ENCODE results near the gene NOTO.

DNA sequence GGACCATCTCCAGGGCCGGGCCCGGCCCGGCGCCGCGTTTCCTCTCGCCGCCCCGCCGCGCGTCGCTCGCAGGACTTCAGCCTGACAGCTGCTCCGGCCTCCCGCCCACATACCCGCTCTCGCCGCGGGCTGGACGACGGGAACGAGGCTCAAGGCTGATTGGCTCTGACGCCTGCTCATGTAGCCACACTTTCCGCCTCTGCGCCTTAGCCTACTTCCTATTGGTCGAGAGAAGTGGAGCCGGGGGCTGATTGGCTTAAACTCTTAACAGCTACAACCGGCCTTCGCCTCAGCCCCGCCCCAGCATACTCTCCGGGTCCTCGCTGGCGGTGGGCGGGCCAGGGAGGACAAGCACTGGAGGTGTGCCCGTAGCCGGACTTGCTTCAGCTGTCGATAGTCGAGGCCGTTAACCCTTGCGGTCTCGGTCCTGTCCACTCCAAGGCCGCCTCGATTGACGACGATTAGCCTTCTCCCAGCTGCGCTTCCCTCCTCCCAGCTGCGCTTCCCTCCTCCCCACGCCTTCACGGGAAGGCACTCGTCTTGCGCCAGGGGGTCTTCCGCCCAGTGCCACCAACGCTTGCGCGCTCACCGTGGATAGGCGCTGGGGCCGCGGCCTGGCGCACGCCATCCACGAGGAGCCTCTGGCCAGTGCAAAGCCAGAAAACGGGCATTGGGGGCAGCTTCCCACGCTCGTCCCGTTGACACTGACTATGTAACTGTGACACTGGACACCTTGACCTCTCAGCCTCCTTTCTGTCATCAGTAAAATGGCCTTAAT lies 31.0 kb downstream of the NOTO start, which contains the start of gene PRADC1:
- TF ChIP-seq POLR2A (IDR thresholded peaks at IDR 0.05; ENCODE audit: low read length) (peak; percentile 33), GATA1 (IDR thresholded peaks at IDR 0.05; ENCODE audit: low read depth, low read length) (no peak)
